Left lung (tissue), 10 donors: ENCODE data around the gene SCARF1. TPM values are rescaled to one million over a fixed set of nuclear protein-coding genes. Genes with fewer than 3 reads are reported as not detected.
"Not testable (repeated sequence)": the region's sequence is repeated elsewhere in the genome, so short reads cannot be mapped to it uniquely, and the experiment has no call there.

Experiments
- ATAC-seq: fragments of 200-7000 bp; cut with Tn5 transposase; one replicate; pipeline ENCODE4 v1.9.1; 2020; ENCODE audit warnings: moderate library complexity
- DNase-seq, 4 donors: peaks; one replicate each; pipeline ENCODE4 v3.0.0-alpha.2; 2013 to 2020
- H3K27ac ChIP-seq, 2 donors: fragments of 200-600 bp; sonication (generic) in 1 of 2; one replicate each; pipeline versions ENCODE4 v1.5.0 to v1.8.0; 2020 to 2021
- H3K27me3 ChIP-seq, 2 donors: fragments of 200-600 bp; sonication (generic) in 1 of 2; one replicate each; pipeline versions ENCODE4 v1.5.0 to v1.8.0; 2020 to 2021
- H3K36me3 ChIP-seq, 2 donors: fragments of 200-600 bp; sonication (generic) in 1 of 2; one replicate each; pipeline versions ENCODE4 v1.5.0 to v1.8.0; 2020 to 2021
- H3K4me1 ChIP-seq, 2 donors: fragments of 200-600 bp; one replicate each; pipeline ENCODE4 v1.8.0; 2021
- H3K4me3 ChIP-seq, 2 donors: fragments of 200-600 bp; sonication (generic) in 1 of 2; one replicate each; pipeline versions ENCODE4 v1.5.0 to v1.8.0; 2020 to 2021; ENCODE audit warnings: mild to moderate bottlenecking in 1 of 2
- H3K9me3 ChIP-seq, 2 donors: fragments of 200-600 bp; sonication (generic) in 1 of 2; one replicate each; pipeline versions ENCODE4 v1.5.0 to v1.8.0; 2020 to 2021
- CTCF ChIP-seq, 2 donors: fragments of 200-600 bp; sonication (generic) in 1 of 2; IDR thresholded peaks; one replicate each; pipeline versions ENCODE4 v1.5.0 to v1.8.0; 2021; ENCODE audit warnings: antibody characterized with exemption in 2 of 2
- intact Hi-C, 2 donors: fragments of 100-400 bp; cut with DNase I; formaldehyde crosslinking; loops; one replicate each; pipeline versions ENCODE4 v1.11.2 to v1.14.2; 2022
- polyA plus RNA-seq, 6 donors: library from polyadenylated mRNA; unstranded; fragments of 120-200 nt; gene quantifications; one replicate each; pipeline ENCODE4 v1.2.1, GENCODE V29; 2013; ENCODE audit not compliant: insufficient read length in 6 of 6
- total RNA-seq, 2 donors: library from RNA; stranded (reverse); fragmentation: NEBNext Ultra II Directional; extraction: Animal tissue kit (Norgen Biotek cat#: 25700); gene quantifications; one replicate each; pipeline ENCODE4 v1.2.1, GENCODE V29; 2021
- donor health status: DM: no; HTN: yes; CAD: no.
- donor health status: DM: no; HTN: no; CAD: no.

Gene SCARF1
- total and polyA plus RNA-seq, 8 donors = 17.6 to 33.0 (median 21.5) TPM

GRCh38 chr17:1661045-1661444 lies 15.5 kb upstream of the SCARF1 start:
- peak in 1 of 4 donors; percentile 20 for DNase-seq
- peaks cover 8 to 99% of the 10 kb centered on the region in 2 donors for H3K36me3 ChIP-seq

GRCh38 chr17:1658100-1658499 lies 12.6 kb upstream of the SCARF1 start:
- TF ChIP-seq CTCF (IDR thresholded peaks at IDR 0.05) = no peak
- ATAC-seq (no peak), DNase-seq (no peak)
- peaks cover 8 to 99% of the 10 kb centered on the region in 2 donors for H3K36me3 ChIP-seq
- intact Hi-C loops = no loop called here
- H3K4me1 ChIP-seq = no peaks in the 10 kb centered on the region
- H3K27ac ChIP-seq = no peak overlapping the region
- H3K9me3 ChIP-seq = no peaks in the 10 kb centered on the region
- H3K4me3 ChIP-seq = no peak overlapping the region
- H3K27me3 ChIP-seq = no peaks in the 10 kb centered on the region

More at GRCh38 chr17:1661045-1661444, 15.5 kb upstream of the SCARF1 start:
- Histone ChIP-seq H3K27ac (no peak overlapping the region), H3K4me3 (no peak overlapping the region), H3K4me1 (peaks cover 0 to 11% of the 10 kb centered on the region in 2 donors), H3K9me3 (no peaks in the 10 kb centered on the region), H3K27me3 (no peaks in the 10 kb centered on the region)
- TF ChIP-seq CTCF (IDR thresholded peaks at IDR 0.05) = no peak
- intact Hi-C loops = loop anchor here in 1 of 2 donors (10.0 kb wide), 1 partner anchor 124 kb away; no protein-coding TSS in a partner anchor
- ATAC-seq = no peak

GRCh38 chr17:1653735-1654134 lies 8.2 kb upstream of the SCARF1 start:
- TF ChIP-seq CTCF (IDR thresholded peaks at IDR 0.05) = no peak
- Histone ChIP-seq H3K9me3 (no peaks in the 10 kb centered on the region), H3K27me3 (no peaks in the 10 kb centered on the region), H3K4me3 (no peak overlapping the region), H3K4me1 (peaks cover 7 to 18% of the 10 kb centered on the region in 2 donors), H3K36me3 (peaks cover 0 to 87% of the 10 kb centered on the region in 2 donors), H3K27ac (no peak overlapping the region)
- DNase-seq (peak in 1 of 4 donors; percentile 22), ATAC-seq (no peak)
- intact Hi-C loops = no loop called here

- H3K4me3 ChIP-seq, DNase-seq, H3K9me3 ChIP-seq, ATAC-seq, intact Hi-C loops, H3K27me3 ChIP-seq, H3K27ac ChIP-seq: not testable (repeated sequence)
- Histone ChIP-seq H3K4me1 (peaks cover 13 to 27% of the 10 kb centered on the region in 2 donors), H3K36me3 (peaks cover 0 to 78% of the 10 kb centered on the region in 2 donors)
These were observed 7.3 kb upstream of the SCARF1 start for GRCh38 chr17:1652794-1653193.

GRCh38 chr17:1651559-1651844 lies 6.0 kb upstream of the SCARF1 start:
- Histone ChIP-seq H3K9me3 (no peaks in the 10 kb centered on the region), H3K4me1 (peaks cover 15 to 40% of the 10 kb centered on the region in 2 donors), H3K4me3 (no peak overlapping the region), H3K27ac (no peak overlapping the region), H3K27me3 (no peaks in the 10 kb centered on the region), H3K36me3 (peaks cover 0 to 65% of the 10 kb centered on the region in 2 donors)
- no peak for ATAC-seq
- DNase-seq = peak in 1 of 4 donors; percentile 35
- intact Hi-C loops = no loop called here
- no peak for TF ChIP-seq CTCF (IDR thresholded peaks at IDR 0.05)
